IMR-90 (cell line): ENCODE data around the gene GIMAP8. TPM values are rescaled to one million over a fixed set of nuclear protein-coding genes. Genes with fewer than 3 reads are reported as not detected.

ENCODE experiments used
- CTCF ChIP-seq: conservative IDR thresholded peaks from 2 replicates; pipeline ENCODE4 v1.5.1; 2012; ENCODE audit warnings: mild to moderate bottlenecking, low read depth, low read length, improper control_type of control experiment
- MAFK ChIP-seq: IDR thresholded peaks from 2 replicates; pipeline ENCODE4 v1.6.1; 2012; ENCODE audit warnings: low read depth, low read length, improper control_type of control experiment
- NFE2L2 ChIP-seq: fragments of 150-350 bp; IDR thresholded peaks from 2 replicates; pipeline ENCODE4 v1.6.1; 2016; ENCODE audit warnings: low read depth, mild to moderate bottlenecking, low read length
- polyA plus RNA-seq, 3 experiments: library from polyadenylated mRNA; depleted of rRNA; stranded (reverse); fragments of >200 nt; gene quantifications; 2 replicates each; pipeline ENCODE4 v1.2.3, GENCODE V29; 2012; ENCODE audit warnings: low replicate concordance in 1 of 3
- total RNA-seq: library from RNA; depleted of rRNA; stranded (reverse); fragments of >200 nt; gene quantifications from 2 replicates; pipeline ENCODE4 v1.2.3, GENCODE V29; 2012

GIMAP8 gene
- total and polyA plus RNA-seq, 2 of the 4 experiments (the other 2 are of a cell fraction): not detected

GRCh38 chr7:150451097-150451793 lies 815 bp downstream of the GIMAP8 start (continued):
- TF ChIP-seq CTCF (no peak), NFE2L2 (no peak), MAFK (no peak)
